GM18505 (cell line): Measurements from ENCODE around the gene INSR.
"Not testable (repeated sequence)": the region's sequence is repeated elsewhere in the genome, so short reads cannot be mapped to it uniquely, and the experiment has no call there.

Experiments
- ATAC-seq: cut with Tn5 transposase; IDR thresholded peaks from one replicate; pipeline ENCODE4 v1.9.1; 2021; ENCODE audit not compliant: unreplicated experiment
- POLR2A ChIP-seq: IDR thresholded peaks from 4 replicates; pipeline ENCODE4 v1.6.1; 2011; ENCODE audit warnings: borderline replicate concordance; ENCODE audit not compliant: insufficient read depth, insufficient read length; ENCODE audit errors: extremely low read depth

The INSR gene

GRCh38 chr19:7168941-7169340, 125.3 kb downstream of the INSR start:
- no peak for TF ChIP-seq POLR2A

DNA sequence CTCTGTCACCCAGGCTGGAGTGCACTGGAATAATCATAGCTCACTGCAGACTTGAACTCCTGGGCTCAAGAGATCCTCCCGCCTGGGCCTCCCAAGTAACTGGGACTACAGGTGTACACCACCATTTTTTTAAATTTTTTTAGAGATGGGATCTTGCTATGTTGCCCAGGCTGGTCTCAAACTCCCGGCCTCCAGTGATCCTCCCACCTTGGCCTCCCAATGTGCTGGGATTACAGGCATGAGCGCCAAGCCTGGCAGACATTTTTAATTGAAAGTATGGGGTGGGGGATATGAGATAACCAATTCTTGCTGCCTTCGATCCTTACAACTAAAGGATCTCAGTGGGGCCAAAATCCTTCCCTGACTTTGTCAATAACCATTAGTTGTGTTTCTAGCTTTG, 132.9 kb downstream of the INSR start:
- ATAC-seq: no peak

More at GRCh38 chr19:7168941-7169340, 125.3 kb downstream of the INSR start:
- no peak for ATAC-seq

DNA sequence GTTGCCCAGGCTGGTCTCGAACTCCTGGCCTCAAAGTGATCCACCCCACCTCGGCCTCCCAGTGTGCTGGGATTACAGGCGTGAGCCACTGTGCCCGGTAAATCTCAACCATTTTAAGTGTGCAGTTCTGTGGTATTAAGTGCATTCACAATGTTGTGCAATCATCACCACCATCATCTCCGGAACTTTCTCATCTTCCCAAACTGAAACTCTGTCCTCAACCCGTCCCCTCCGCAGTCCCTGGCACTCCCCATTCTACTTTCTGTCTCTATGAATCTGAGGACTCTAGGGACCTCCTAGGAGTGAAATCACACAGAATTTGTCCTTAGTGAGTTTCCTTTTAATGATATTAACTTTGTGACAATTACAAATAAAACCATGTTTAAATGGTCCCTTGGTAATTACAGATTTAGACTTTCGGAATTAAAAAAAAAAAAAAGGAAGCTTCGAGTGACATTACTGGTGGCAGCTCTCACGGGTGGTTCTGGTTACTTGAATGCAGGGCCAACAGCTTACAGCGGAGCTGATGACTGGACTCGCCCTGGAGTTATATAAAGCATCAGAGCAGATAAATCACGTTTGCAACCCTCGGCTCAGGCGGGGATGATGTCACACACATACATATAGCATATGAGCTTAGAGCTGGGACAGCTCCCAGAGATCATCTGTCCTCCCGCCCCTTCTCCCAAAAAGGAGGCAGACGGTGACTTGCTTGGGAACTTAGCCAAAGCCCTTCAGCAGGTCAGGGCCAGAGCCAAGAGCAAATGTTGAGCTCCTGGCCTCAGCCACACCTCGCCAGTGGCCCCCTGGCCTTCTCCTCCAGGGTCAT, 134.9 kb downstream of the INSR start:
- ATAC-seq: no peak
- no peak for TF ChIP-seq POLR2A

More for the DNA sequence above, 132.9 kb downstream of the INSR start:
- TF ChIP-seq POLR2A: no peak

DNA sequence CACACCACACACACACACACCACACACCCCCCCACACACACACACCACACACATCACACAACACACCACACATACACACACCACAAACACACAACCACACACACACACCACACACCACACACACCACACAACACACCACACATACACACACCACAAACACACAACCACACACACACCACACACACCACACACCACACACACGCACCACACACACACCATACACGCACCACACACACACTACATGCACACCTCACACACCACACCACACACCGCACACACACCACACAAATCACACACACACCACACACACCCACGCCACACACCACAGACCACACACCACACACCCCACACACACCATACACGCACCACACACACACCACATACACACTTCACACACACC, 141.2 kb downstream of the INSR start:
- no peak for TF ChIP-seq POLR2A
- ATAC-seq: no peak

DNA sequence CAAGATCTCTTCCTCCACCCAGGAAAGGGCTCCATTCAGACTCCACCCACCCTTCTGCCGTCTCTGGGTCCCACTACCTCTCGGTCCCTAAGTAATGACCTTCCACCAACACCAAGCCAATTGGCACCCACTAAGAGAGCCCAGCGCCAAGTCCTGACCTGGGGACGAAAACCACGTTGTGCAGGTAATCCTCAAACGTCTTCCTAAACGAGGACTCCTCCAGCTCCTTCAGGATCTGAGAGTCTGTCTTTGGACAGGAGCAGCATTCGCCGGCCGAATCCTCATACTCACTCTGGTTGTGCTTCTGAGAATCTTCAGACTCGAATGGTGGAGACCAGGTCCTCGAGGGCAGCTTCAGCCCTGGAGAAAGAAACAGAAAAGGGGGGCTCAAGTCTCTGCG, 141.6 kb downstream of the INSR start:
- ATAC-seq: no peak
- no peak for TF ChIP-seq POLR2A

DNA sequence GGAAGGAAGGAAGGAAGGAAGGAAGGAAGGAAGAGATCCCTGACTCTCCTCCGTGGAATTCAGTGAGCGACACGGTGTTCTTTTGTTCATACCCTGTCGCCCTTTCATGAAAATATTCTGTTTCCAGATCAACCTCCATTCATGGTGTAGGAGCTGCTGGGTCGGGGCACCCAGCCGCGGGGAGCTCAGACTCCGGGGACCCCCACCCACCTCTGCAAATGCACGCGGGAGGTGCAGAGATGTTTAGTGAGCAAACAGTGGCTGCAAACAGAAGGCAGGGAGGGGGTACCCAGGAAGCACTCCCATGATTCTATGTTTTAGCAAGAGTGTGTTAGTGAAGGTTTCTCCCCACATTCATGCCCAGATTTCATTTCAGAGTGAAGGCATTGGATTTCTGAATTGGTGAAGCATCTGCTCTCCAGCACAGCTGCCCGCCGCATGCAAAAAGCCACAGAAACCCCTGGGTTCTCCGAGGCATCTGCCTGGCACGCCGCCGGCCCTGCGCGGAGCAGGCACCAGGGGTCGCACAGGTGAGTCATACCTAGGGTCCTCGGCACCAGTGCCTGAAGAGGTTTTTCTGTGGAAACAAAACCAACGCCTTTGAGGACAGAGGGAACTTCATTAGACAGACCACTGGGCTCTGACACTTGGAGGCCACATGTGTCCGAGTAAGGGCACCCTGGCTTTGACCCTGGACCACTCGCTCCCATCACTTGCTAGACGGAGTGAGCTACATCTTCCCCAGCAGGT, 144.1 kb downstream of the INSR start:
- no peak for TF ChIP-seq POLR2A
- ATAC-seq: no peak

DNA sequence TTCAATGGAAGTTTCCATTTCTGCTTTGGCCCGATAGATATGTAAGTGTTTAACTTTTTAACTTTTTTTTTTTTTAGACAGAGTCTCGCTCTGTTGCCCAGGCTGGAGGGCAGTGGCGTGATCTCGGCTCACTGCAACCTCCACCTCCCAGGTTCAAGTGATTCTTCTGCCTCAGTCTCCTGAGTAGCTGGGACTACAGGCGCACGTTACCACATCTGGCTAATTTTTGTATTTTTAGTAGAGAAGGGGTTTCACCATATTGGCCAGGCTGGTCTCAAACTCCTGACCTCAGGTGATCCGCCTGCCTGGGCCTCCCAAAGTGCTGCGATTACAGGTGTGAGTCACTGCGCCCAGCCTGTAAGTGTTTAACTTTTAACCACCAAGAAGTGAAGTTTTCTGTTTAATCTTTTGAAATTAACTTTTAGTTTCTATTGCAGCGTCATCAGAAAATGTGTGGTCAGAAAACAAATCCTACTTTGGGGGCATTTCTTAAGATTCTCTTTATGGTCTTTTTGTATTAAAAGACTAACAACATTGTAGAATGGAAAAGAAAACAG, 147.0 kb downstream of the INSR start:
- not testable (repeated sequence) for ATAC-seq

DNA sequence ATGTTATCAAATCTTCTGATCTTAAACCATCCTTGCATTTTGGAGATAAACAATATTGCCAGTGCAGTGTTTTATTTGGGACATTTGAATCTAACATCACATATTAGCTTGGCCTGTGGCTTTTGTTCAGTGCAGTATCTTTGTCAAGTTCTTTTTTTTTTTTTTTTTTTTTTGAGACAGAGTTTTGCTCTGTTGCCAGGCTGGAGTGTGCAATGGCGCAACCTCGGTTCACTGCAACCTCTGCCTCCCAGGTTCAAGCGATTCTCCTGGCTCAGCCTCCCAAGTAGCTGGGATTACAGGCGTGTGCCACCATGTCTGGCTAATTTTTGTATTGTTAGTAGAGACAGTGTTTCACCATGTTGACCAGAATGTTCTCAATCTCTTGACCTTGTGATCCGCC, 148.1 kb downstream of the INSR start:
- ATAC-seq: not testable (repeated sequence)

DNA sequence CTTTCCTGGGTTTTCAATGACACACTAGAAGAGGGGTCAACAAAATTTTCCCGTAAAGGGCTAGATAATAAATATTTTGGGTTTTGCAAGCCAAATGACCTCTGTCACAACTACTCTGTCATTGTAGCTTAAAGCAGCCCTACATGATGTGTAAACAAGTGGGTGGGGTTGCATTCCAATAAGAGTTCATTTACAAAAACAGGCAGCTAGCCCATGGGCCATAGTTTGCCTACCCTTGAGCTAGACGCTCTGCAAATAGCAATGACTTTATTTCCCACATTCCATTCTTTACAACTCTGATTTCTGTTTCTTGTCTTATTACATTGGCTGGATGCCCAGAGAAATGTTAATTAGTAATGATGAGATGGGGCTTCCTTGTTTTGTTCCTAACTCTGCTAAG, 148.7 kb downstream of the INSR start:
- no peak for ATAC-seq
- no peak for TF ChIP-seq POLR2A

DNA sequence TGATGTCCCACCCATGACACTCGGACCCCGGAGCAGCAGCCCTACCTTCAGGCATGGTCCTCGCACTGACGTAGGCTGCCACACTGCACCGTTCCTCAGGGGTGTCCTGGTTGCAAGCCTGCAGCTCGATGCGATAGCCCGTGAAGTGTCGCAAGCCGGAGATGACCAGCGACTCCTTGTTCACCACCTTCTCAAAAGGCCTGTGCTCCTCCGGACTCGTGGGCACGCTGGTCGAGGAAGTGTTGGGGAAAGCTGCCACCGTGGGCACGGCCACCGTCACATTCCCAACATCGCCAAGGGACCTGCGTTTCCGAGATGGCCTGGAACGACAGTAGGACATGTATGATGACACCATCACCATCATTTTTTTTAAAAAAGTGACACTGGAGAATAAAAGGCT, 151.4 kb downstream of the INSR start:
- no peak for TF ChIP-seq POLR2A
- ATAC-seq: no peak

DNA sequence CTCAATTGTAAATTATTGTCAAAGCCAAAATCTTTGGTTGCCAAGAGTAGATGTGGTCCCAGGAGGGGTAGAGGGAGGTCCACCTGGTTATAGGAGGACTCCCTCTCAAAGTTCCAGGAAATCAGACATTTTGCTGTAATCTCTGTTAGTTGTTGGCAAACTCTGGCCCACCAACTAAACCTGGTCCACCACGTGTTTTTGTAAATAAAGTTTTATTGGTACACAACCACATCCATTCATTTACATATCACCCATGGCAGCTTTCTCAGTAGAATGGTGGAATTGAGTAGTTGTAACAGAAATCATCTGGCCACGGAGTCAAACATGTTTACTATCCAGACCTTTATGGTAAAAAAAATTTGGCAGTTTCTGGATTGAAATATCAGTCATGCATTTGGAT, 154.1 kb downstream of the INSR start:
- TF ChIP-seq POLR2A: no peak
- ATAC-seq: no peak

DNA sequence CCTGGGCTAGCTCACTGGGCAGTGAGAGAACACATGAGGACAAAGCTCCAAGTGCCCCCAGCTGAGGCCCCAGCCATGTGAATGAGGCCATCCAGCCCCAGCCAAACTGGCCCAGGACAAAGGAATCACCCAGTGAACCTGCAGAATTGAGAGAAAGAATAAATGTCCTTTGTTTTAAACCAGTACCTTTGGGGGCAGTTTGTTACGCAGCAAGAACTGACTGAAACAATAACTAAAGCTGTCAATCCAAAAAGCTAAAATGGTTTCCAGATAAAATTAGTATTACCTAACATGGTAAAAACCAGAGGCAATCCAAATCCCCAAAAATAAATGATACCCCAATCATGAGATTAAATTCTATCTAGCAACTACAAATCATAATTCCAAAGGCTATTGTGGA, 155.1 kb downstream of the INSR start:
- no peak for TF ChIP-seq POLR2A
- no peak for ATAC-seq

DNA sequence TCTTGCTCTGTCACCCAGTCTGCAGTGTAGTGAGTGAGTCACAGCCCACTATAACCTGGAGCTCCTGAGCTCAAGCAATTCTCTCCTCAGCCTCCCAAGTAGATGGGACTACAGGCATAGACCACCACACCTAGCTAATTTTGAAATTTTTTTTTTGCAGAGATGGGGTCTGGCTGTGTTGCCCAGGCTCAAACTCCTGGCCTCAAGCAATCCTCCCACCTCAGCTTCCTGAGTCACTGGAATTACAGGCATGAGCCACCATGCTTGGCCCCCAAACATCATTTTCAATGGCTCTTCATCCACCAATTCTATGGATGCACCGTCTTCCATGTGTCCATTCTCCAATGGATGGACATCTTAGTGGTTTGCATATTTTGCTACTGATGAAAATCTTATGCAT, 155.8 kb downstream of the INSR start:
- ATAC-seq: no peak
- TF ChIP-seq POLR2A: no peak

DNA sequence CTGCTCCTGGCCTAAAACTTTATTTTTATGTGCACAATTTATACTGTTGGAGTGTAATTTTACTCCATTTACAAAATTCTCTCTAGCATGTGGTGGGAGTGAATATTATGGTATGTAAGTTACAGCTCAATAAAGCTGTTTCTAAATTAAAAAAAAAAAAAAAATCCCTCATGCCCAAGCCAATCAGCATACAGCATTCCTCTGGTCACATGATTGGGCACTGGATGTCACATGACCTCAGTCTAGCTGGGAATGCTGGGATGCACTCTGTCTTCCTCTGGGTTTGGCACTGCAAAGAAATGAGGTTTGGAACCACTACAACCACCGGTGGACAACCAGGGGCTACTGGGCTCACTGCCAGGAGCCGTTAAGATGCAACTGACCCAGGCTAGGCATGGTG, 157.1 kb downstream of the INSR start:
- no peak for ATAC-seq
- no peak for TF ChIP-seq POLR2A
